HG02885 (cell line): ENCODE measurements around the gene DCST1.

ENCODE experiments used
- ATAC-seq: cut with Tn5 transposase; IDR thresholded peaks from one replicate; pipeline ENCODE4 v1.9.1; 2021; ENCODE audit warnings: mild to moderate bottlenecking; ENCODE audit not compliant: unreplicated experiment, poor library complexity

The DCST1 gene

GRCh38 chr1:155029513-155030242 lies 3.9 kb upstream of the DCST1 start:
- no peak for ATAC-seq

GRCh38 chr1:155030243-155030795 lies 3.3 kb upstream of the DCST1 start:
- no peak for ATAC-seq

DNA sequence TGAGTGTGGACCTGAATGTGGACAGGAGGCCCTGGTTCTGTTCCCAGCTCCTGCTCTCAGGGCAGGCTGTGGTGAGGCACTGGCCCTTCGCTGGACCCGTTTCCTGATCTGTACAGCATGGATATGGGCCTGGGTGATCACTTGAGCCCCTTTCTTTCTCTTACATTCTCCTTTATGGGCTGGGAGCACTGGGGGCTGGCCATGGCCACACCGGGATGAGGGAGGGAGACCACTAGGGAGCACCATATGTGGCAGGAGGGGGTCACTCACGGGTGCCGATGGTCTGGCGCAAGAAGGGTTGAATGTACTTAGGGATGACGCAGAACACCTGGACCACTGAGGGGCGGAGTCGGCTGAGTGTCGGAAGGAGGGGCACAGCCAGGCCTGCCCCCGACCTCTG lies 2.7 kb upstream of the DCST1 start:
- ATAC-seq = no peak

DNA sequence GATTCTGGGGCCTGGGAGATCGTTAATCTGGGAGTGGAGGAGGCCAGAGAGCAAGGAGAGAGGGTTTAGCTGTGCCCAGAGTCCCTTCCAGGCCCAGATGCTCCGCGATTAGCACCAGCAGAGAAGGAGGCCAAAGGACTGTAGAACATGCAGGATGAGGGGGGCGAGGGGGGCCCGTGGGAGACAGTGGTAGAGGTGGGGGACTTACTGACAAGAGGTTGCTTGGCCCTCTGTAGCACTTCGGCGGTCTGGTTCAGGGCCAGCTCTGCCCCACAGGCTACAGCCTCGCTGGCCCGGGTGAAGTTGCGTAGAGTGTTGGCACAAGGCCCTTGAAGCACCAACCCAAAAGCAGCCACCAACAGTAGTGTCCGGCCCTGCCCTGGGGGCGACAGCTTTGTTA lies 738 bp upstream of the DCST1 start:
- no peak for ATAC-seq

- ATAC-seq = no peak
These were observed 939 bp downstream of the DCST1 start for GRCh38 chr1:155034318-155035208.

GRCh38 chr1:155035936-155036335 lies 2.3 kb downstream of the DCST1 start:
- ATAC-seq = no peak

- no peak for ATAC-seq
These were observed 3.4 kb downstream of the DCST1 start for GRCh38 chr1:155037043-155037442.

- ATAC-seq = no peak
These were observed 4.3 kb downstream of the DCST1 start for GRCh38 chr1:155037851-155038441.

- no peak for ATAC-seq
These were observed 5.1 kb downstream of the DCST1 start for GRCh38 chr1:155038602-155039307.

DNA sequence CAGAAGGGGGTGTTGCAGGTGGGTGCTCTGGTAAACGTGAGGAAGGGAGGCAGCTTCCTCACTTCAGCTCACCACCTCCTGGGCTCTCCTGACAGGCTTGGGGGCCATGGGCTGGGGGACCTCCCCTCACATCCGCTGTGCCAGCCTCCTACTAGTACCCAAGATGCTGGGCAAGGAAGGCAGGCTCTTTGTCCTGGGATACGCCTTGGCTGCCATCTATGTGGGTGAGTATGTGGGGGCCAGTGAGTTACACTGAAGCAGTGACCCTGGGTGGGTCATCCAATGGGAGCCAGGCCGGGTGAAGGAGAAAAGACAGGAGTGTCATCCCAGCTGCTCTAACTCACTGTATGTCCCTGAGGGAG lies 5.7 kb downstream of the DCST1 start:
- ATAC-seq = no peak

DNA sequence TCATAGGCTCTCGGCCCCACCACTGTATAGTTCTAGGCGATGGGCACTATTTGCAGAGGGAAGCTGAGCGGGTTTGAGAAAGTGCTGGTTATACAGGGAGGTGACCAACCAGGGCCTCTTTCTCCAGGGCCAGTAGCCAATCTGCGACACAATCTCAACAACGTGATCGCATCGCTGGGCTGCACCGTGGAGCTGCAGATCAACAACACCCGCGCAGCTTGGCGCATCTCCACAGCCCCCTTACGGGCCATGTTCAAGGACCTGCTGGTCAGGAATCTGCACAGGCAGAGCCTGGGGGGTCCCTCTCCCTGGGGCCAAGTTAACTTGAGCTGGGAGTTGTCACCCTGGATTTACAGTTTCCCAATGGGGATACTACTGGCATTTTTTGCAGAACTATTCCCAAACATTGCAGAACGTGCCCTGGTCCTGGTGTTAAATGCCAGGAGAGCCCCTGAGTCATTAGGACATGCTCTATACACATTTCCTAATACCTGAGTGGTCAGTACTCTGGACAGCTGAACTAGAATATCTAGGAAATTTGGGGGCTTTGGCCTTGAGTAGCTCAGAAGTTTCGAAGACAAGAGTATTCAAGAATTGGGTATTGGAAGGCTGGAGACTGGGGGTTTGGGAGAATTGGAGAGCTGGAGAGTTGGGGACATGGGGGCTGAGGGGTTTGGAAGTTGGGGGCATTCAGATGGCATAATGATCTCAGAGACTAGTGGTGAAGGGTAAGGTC lies 6.9 kb downstream of the DCST1 start:
- no peak for ATAC-seq

- ATAC-seq = no peak
These were observed 9.2 kb downstream of the DCST1 start for GRCh38 chr1:155042789-155043188.

DNA sequence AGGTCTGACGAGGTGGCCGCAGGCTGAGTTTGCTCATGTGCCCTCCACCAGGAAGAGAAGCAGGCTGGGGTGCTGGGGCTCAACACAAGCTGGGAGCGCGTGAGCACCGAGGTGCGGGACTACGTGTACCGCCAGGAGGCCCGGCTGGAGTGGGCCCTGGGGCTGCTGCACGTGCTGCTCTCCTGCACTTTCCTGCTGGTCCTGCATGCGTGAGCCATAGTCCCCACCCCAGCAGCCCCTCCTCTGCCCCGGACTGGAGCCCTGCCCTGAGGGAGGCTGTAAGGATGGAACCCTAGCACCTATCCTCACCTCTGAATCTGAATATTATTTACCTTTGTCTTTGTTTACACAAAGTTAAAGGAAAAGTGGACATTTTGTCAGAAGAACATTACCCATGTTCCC lies 9.7 kb downstream of the DCST1 start:
- ATAC-seq = no peak

- ATAC-seq = no peak
These were observed 10.2 kb downstream of the DCST1 start for GRCh38 chr1:155043793-155044192.

- ATAC-seq = no peak
These were observed 10.7 kb downstream of the DCST1 start for GRCh38 chr1:155044365-155044764.

DNA sequence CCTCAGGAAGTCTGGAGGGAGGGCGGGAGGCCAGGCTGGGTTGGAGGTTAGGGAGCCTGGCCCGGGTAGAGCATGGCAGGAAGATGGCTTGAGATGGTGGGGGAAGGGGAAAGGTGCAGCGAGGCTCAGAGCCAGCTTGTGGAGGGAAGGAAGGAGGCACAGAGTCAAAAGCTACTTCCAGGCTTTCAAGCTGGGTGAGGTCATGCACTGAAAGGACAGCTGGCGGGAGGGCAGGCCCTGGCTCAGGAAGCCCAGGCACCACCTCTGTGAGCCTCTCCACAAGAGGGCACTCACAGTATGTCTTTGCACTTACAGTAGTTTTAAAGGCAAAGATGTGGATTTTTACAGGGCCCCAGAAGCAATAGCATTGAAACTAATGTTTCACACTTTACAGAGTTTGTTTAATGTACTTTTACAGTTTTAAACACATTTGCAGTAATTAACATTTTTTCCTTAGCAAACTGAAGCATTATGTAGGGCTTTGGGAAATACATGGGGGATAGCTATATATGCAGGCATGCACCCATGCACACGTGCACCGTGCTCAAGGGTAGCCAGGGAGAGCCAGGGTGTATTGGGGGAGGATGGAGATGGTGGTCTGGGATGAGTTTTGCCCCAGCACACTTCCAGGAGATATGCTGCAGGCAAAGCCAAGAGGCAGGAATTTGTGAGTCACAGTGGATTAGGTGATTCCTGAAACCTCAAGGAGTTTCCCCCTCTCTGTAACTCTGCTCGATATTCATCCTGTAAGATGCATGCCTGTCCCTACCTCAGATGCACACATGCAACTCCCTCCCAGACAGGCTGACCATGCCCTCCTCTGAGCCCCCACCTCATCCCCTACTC lies 11.4 kb downstream of the DCST1 start:
- no peak for ATAC-seq

- ATAC-seq = no peak
These were observed 15.1 kb downstream of the DCST1 start for GRCh38 chr1:155048449-155049334.
